NCI-H2227 (cell line): ENCODE results near the gene TBCK.

Experiments used
- DNase-seq: peaks from one replicate; lab custom pipeline; 2025; ENCODE audit not compliant: unreplicated experiment; lab: John Stamatoyannopoulos, UW

The TBCK gene

GRCh38 chr4:105998171-105999063 lies 317.6 kb downstream of the TBCK start:
- no peak for DNase-seq

GRCh38 chr4:105996845-105997244 lies 319.2 kb downstream of the TBCK start:
- no peak for DNase-seq

GRCh38 chr4:105994841-105995501 lies 321.0 kb downstream of the TBCK start:
- DNase-seq: no peak

- DNase-seq: no peak
Observed at GRCh38 chr4:105994061-105994460, 321.9 kb downstream of the TBCK start.

- DNase-seq: no peak
Observed at GRCh38 chr4:105992641-105993305, 323.2 kb downstream of the TBCK start.

- no peak for DNase-seq
Observed at GRCh38 chr4:105991726-105992125, 324.3 kb downstream of the TBCK start.
